H1 (cell line): ENCODE data around the gene IL10RA. TPM values are rescaled to one million over a fixed set of nuclear protein-coding genes. Genes with fewer than 3 reads are reported as not detected.

Source experiments
- CTCF ChIA-PET: fragments of 300-600 bp; sonication (Branson Sonifier 250); formaldehyde crosslinking; loops from one replicate; lab custom pipeline; 2021; ENCODE audit not compliant: partially characterized antibody; lab: Charles Lee
- POLR2A ChIA-PET: fragments of 300-600 bp; sonication (Branson Sonifier 250); formaldehyde crosslinking; loops from one replicate; lab custom pipeline; 2021; ENCODE audit warnings: inconsistent platforms; ENCODE audit not compliant: partially characterized antibody; lab: Charles Lee
- DNase-seq, 2 experiments: peaks; one replicate each; pipeline versions ENCODE4 v3.0.0 to v3.0.0-alpha.2; 2010 to 2022; ENCODE audit warnings: low spot score in 2 of 2, low read depth in 1 of 2, mixed read lengths in 1 of 2
- FAIRE-seq: peaks from 2 replicates; lab custom pipeline; 2011; peaks lifted over from hg19 to GRCh38; lab: Jason Lieb, UNC
- H2AFZ ChIP-seq: 2 replicates; pipeline ENCODE4 v1.8.1; 2012; ENCODE audit warnings: low read length, inconsistent platforms
- H2AK5ac ChIP-seq: 2 replicates; pipeline ENCODE4 v1.6.1; 2013; ENCODE audit warnings: low read depth, low read length
- H2BK120ac ChIP-seq: replicated peaks from 2 replicates; pipeline ENCODE3; 2013; ENCODE audit warnings: low read depth, low read length, inconsistent platforms
- H2BK12ac ChIP-seq: 2 replicates; pipeline ENCODE4 v1.6.1; 2013; ENCODE audit warnings: low read depth, low read length
- H2BK15ac ChIP-seq: 2 replicates; pipeline ENCODE4 v1.6.1; 2013; ENCODE audit warnings: low read length
- H2BK20ac ChIP-seq: 2 replicates; pipeline ENCODE4 v1.6.1; 2013; ENCODE audit warnings: low read length
- H2BK5ac ChIP-seq: 2 replicates; pipeline ENCODE4 v1.6.1; 2013; ENCODE audit warnings: low read depth, low read length
- H3K14ac ChIP-seq: 2 replicates; pipeline ENCODE4 v1.6.1; 2013; ENCODE audit warnings: inconsistent platforms; ENCODE audit not compliant: insufficient read length
- H3K18ac ChIP-seq: 2 replicates; pipeline ENCODE4 v1.6.1; 2013; ENCODE audit warnings: low read length; ENCODE audit errors: extremely low read depth
- H3K23ac ChIP-seq: 2 replicates; pipeline ENCODE4 v1.6.1; 2013; ENCODE audit warnings: inconsistent platforms; ENCODE audit not compliant: insufficient read length
- H3K23me2 ChIP-seq: 2 replicates; pipeline ENCODE4 v1.6.1; 2013; ENCODE audit warnings: low read depth, low read length
- H3K27ac ChIP-seq: 2 replicates; pipeline ENCODE4 v1.6.1; 2011; ENCODE audit warnings: low read depth, low read length, inconsistent platforms
- H3K27me3 ChIP-seq, 4 experiments: replicated peaks in 1 of 4; 1 replicate in 1 of 4; 2 replicates in 3 of 4; pipeline versions ENCODE4 v1.6.1 to v1.8.1; 2011 to 2013; ENCODE audit warnings: low read length in 3 of 4, mild to moderate bottlenecking in 3 of 4, inconsistent platforms in 2 of 4, mixed read lengths in 2 of 4, moderate library complexity in 1 of 4; ENCODE audit not compliant: control insufficient read depth in 3 of 4, insufficient read depth in 3 of 4; ENCODE audit errors: extremely low read depth in 1 of 4
- H3K36me3 ChIP-seq, 4 experiments: 2 replicates each; pipeline versions ENCODE4 v1.6.1 to v1.8.1; 2011 to 2013; ENCODE audit warnings: mild to moderate bottlenecking in 4 of 4, low read length in 3 of 4, moderate library complexity in 2 of 4, control low read depth in 1 of 4, inconsistent platforms in 1 of 4; ENCODE audit not compliant: insufficient read depth in 4 of 4, control insufficient read depth in 2 of 4
- H3K4ac ChIP-seq: replicated peaks from 2 replicates; pipeline ENCODE3; 2013; ENCODE audit warnings: low read length, low read depth, mixed read lengths, inconsistent platforms; ENCODE audit not compliant: insufficient read length
- H3K4me1 ChIP-seq, 4 experiments: replicated peaks in 1 of 4; 1 replicate in 1 of 4; 2 replicates in 3 of 4; pipeline versions ENCODE4 v1.6.1 to v1.8.1; 2011 to 2013; ENCODE audit warnings: low read length in 3 of 4, inconsistent platforms in 2 of 4, mixed read lengths in 1 of 4; ENCODE audit not compliant: insufficient read depth in 4 of 4, control insufficient read depth in 3 of 4
- H3K4me2 ChIP-seq, 2 experiments: 2 replicates each; pipeline versions ENCODE4 v1.6.1 to v1.8.1; 2011 to 2013; ENCODE audit warnings: low read depth in 2 of 2, low read length in 2 of 2, control low read depth in 1 of 2, inconsistent platforms in 1 of 2, mild to moderate bottlenecking in 1 of 2; ENCODE audit not compliant: insufficient read depth in 1 of 2
- H3K4me3 ChIP-seq, 4 experiments: fragments of 200-600, 300-600 bp in 1 of 4; sonication (generic), shearing (Covaris generic), sonication (Bioruptor Twin) in 1 of 4; 2 replicates each; pipeline versions ENCODE4 v1.5.1 to v1.8.1; 2011 to 2016; ENCODE audit warnings: low read length in 4 of 4, low read depth in 3 of 4, control low read depth in 2 of 4, inconsistent platforms in 2 of 4, mild to moderate bottlenecking in 2 of 4, mixed read lengths in 1 of 4, moderate library complexity in 1 of 4; ENCODE audit not compliant: insufficient read depth in 2 of 4; ENCODE audit errors: extremely low read depth in 1 of 4
- H3K56ac ChIP-seq: replicated peaks from 2 replicates; pipeline ENCODE3; 2013; ENCODE audit warnings: low read depth, mild to moderate bottlenecking, mixed read lengths, low read length, inconsistent platforms; ENCODE audit not compliant: insufficient read length
- H3K79me1 ChIP-seq: 2 replicates; pipeline ENCODE4 v1.6.1; 2013; ENCODE audit warnings: low read depth, low read length, control low read depth
- H3K79me2 ChIP-seq, 2 experiments: 2 replicates each; pipeline versions ENCODE4 v1.6.1 to v1.8.1; 2012 to 2013; ENCODE audit warnings: low read length in 2 of 2, mild to moderate bottlenecking in 2 of 2, inconsistent platforms in 1 of 2; ENCODE audit not compliant: insufficient read depth in 2 of 2, control insufficient read depth in 1 of 2
- H3K9ac ChIP-seq, 4 experiments: replicated peaks in 1 of 4; 1 replicate in 1 of 4; 2 replicates in 3 of 4; pipeline versions ENCODE4 v1.6.1 to v1.8.1; 2011 to 2013; ENCODE audit warnings: low read depth in 3 of 4, low read length in 3 of 4, control low read depth in 2 of 4, mild to moderate bottlenecking in 2 of 4, moderate library complexity in 2 of 4, inconsistent platforms in 1 of 4; ENCODE audit errors: extremely low read depth in 1 of 4
- H3K9me3 ChIP-seq, 2 experiments: 2 replicates each; pipeline versions ENCODE4 v1.6.1 to v1.8.1; 2012 to 2013; ENCODE audit warnings: mild to moderate bottlenecking in 2 of 2, moderate library complexity in 2 of 2, control low read depth in 1 of 2, inconsistent platforms in 1 of 2, low read depth in 1 of 2, low read length in 1 of 2, mixed read lengths in 1 of 2; ENCODE audit not compliant: insufficient read depth in 2 of 2
- H4K20me1 ChIP-seq, 2 experiments: replicated peaks in 1 of 2; 2 replicates each; pipeline versions ENCODE3 to v1.8.1; 2011 to 2013; ENCODE audit warnings: inconsistent platforms in 2 of 2, low read length in 2 of 2, mild to moderate bottlenecking in 1 of 2; ENCODE audit not compliant: insufficient read depth in 2 of 2, control insufficient read depth in 1 of 2
- H4K5ac ChIP-seq: 2 replicates; pipeline ENCODE4 v1.6.1; 2013; ENCODE audit warnings: low read length, low read depth, mixed read lengths, inconsistent platforms; ENCODE audit not compliant: insufficient read length
- H4K8ac ChIP-seq: 2 replicates; pipeline ENCODE4 v1.8.0; 2013; ENCODE audit warnings: mild to moderate bottlenecking, moderate library complexity, low read length, inconsistent platforms; ENCODE audit not compliant: insufficient read depth; ENCODE audit errors: extremely low read depth
- H4K91ac ChIP-seq: replicated peaks from 2 replicates; pipeline ENCODE3; 2013; ENCODE audit warnings: low read length, mixed read lengths, inconsistent platforms; ENCODE audit not compliant: insufficient read length
- CBX8 ChIP-seq: fragments of 300-800, 300-1000 bp; sonication (generic); IDR thresholded peaks from 2 replicates; pipeline ENCODE4 v1.7.1; 2016; ENCODE audit warnings: low read depth, low read length, borderline replicate concordance
- TAF1 ChIP-seq: IDR thresholded peaks from 2 replicates; pipeline ENCODE4 v1.6.1; 2011; ENCODE audit warnings: mild to moderate bottlenecking, low read depth, low read length
- WGBS, 2 experiments: shearing (Covaris generic) in 1 of 2; methylation state at CpG; one replicate each; pipeline versions ENCODE4 v1.1.6 to v1.1.7; 2013 to 2015; ENCODE audit warnings: low lambda C conversion rate in 2 of 2, mixed read lengths in 2 of 2, inconsistent platforms in 1 of 2, low coverage in 1 of 2, missing lambda C conversion rate in 1 of 2; ENCODE audit not compliant: insufficient replicate concordance in 2 of 2, insufficient coverage in 1 of 2, insufficient read length in 1 of 2; ENCODE audit errors: extremely low coverage in 1 of 2, missing lambda C conversion rate in 1 of 2; 5-methylcytosine and 5-hydroxymethylcytosine counted together
- polyA plus RNA-seq, 7 experiments: library from polyadenylated mRNA; depleted of rRNA in 3 of 7; stranded (reverse) in 5 of 7; unstranded in 2 of 7; fragments of >200 nt in 5 of 7; fragments of 200-250 nt in 2 of 7; gene quantifications; 1 replicate in 5 of 7; 2 replicates in 1 of 7; 4 replicates in 1 of 7; pipeline versions ENCODE4 v1.2.1 to v1.2.3, GENCODE V29; 2011 to 2013; ENCODE audit warnings: missing spikeins in 2 of 7, mixed read lengths in 2 of 7
- total RNA-seq: library from RNA; stranded (reverse); fragmentation: NEBNext Ultra II Directional; extraction: Animal tissue kit (Norgen Biotek cat#: 25700); gene quantifications from 2 replicates; pipeline ENCODE4 v1.2.1, GENCODE V29; 2021

Gene IL10RA
- total and polyA plus RNA-seq, 2 of the 8 experiments (the other 6 are each of a cell fraction or from before 2014, with no cell fraction given), result 0.05 to 0.11 TPM

DNA sequence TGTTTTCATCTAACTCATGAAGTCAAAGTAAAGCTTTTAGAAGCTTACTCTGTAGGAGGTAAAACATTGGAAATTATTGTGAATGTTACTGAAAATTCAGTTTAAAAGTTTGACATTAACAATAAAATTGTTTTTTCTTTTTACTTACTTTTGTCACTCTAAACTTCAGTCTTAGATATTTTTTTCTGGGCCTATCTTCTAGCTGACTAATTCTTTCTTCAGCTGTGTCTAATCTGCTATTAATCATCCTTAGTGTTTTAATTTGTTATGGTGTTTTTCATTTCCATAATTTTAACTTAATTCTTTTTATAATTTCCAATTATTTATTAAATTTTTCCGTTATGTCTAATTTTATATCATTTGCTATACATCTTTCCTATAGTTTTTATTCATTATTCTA, 35.0 kb downstream of the IL10RA start:
- DNase-seq (no peak), FAIRE-seq (no peak)
- Histone ChIP-seq H3K79me1 (no peaks in the 10 kb centered on the region), H4K91ac (no peak overlapping the region), H3K9me3 (no peaks in the 10 kb centered on the region; a peak in 1 of 4 replicates), H2AFZ (no peak overlapping the region), H4K8ac (no peak overlapping the region), H2BK120ac (no peak overlapping the region), H2AK5ac (no peak overlapping the region), H3K79me2 (no peaks in the 10 kb centered on the region), H3K36me3 (no peaks in the 10 kb centered on the region), H4K5ac (no peak overlapping the region), H3K23me2 (no peaks in the 10 kb centered on the region), H3K9ac (no peak overlapping the region), H3K27ac (no peak overlapping the region), H3K27me3 (peaks cover 0 to 2% (median 0%) of the 10 kb centered on the region in 4 experiments; a peak in 1 of 7 replicates), H4K20me1 (no peaks in the 10 kb centered on the region), H2BK5ac (no peak overlapping the region), H3K4me3 (no peak overlapping the region), H3K4me1 (no peaks in the 10 kb centered on the region), H3K18ac (no peak overlapping the region), H3K4ac (no peak overlapping the region), H3K4me2 (no peak overlapping the region), H3K23ac (no peak overlapping the region), H2BK20ac (no peak overlapping the region), H3K56ac (no peak overlapping the region), H2BK15ac (no peak overlapping the region), H2BK12ac (no peak overlapping the region), H3K14ac (no peak overlapping the region)
- POLR2A ChIA-PET, result interaction anchor here (1.8 kb wide), 1 partner anchor 31 kb away, joined by 4 read pairs; no protein-coding TSS in a partner anchor
- TF ChIP-seq TAF1 (no peak), CBX8 (no peak)
- 86% methylated on average over 1 of the region's 1 CpG; no CpG with 5 or more reads in 1 of the 2 experiments for WGBS, 2 experiments
- CTCF ChIA-PET, result interaction anchor here (0.6 to 1.5 kb wide), 4 partner anchors 8 to 1946 kb away, joined by 3 to 4 read pairs (median 3); no protein-coding TSS in a partner anchor
